ENCODE measurements around the gene SRRM3.
A peak's percentile ranks its signal among the peaks of the same experiment; 100 is the strongest.
"Not testable (repeated sequence)": the region's sequence is repeated elsewhere in the genome, so short reads cannot be mapped to it uniquely, and the experiment has no call there.

SRRM3 gene

DNA sequence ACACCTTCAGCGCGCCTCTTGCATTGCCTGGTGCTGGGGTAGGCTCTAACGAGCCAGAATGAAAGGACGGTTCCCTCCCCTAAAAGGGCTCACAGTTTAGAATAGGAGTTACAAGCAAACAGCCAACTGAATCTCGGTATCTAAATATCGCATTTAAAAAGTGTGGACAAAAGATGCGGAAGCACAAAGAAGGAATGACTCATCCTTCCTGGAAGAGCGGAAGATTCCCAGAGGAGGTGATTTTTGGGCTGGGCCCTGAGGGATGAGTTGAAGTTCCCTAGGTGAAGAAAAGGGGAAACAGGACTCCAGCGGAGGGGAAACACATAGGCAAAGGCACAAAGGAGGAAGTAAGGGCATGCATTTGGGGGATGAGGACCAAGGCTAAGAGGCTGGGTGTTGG is 29.9 kb downstream of the SRRM3 start:
- no peak for DNase-seq

DNA sequence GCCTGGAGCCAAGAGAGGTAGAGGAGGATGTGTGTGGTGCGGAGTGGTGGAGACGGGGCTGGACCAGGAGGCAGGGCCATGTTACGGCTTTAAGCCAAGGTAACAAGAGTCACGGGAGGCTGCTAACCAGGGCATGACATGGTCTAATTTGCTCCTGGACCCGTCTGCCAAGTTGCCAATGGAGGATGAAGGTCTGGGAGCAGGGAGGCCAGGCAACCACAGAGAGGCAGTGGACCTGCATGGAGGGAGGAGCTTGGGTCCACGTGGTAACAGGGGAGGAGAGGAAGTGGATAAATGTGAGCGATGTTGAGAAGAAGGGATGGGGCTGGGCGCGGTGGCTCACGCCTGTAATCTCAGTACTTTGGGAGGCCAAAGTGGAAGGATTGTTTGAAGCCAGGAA is 31.0 kb downstream of the SRRM3 start:
- DNase-seq: no peak

DNA sequence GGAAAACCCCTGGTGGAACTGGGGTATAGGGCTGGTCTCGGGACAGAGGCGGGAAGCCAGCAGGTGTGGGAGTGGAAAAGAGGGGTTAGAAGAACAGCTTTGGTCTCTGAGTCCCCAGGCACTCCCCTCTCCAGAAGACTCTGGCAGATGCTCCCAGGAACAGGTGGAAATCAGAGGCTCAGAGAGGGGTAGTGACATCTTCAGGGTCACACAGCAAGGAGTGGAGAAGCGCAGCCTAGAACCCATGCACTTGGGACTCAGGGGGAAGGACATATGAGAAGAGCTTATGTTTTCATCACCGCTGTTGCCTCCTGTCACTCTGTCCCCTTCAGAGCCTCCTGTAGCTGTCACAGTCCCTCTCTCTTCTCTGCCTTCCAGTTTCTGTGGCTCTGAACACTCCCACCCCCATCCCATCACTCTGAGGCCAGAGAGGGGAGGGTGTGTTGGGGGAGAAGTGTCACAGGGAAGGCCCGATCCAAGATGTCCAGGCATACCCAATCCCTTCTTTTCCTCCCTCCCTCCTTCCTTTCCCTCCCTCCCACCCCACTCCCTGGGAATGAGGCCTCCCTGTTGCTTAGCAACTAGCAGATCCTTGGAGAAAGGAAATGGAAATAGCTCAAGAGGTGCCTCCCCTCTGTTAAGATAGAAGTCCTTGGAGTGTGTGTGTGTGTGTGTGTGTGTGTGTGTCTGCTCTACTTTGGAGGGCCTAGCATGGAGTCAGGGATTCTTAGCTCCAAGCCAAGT is 32.0 kb downstream of the SRRM3 start:
- no peak for DNase-seq

DNA sequence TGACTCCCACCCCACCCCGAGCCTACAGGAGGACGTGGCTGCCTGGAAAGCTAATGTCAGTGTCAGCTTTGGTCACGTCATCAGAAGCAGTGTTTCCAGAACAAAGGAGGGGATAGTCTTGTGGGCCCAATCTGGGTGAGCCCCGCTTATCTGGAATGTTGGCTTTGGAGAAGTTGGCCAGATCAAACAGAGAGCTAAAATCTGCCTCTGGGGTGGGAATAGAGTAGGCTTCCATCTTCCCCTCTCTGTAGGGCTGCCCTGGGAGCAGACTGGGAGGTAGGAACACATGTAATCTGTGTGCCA is 32.5 kb downstream of the SRRM3 start:
- DNase-seq: no peak

DNA sequence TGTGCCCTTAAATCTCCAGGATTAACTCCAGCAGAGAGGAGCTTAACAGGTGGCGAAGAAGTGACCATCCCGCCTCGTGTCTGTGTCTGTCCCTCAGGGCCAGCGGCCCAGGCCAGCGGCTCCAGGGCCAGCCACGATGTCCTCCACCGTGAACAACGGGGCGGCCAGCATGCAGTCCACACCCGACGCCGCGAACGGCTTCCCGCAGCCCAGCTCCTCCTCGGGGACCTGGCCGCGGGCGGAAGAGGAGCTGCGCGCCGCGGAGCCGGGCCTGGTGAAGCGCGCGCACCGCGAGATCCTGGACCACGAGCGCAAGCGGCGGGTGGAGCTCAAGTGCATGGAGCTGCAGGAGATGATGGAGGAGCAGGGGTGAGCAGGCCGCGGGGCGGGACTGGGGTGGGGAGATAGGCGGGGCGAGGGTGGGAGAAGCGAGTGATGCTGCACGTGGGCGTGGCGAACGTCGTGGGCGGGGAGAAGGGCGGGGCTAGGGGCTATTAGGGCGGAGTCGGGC is 33.3 kb downstream of the SRRM3 start:
- peak; percentile 22 to 49 (median 46) for DNase-seq

DNA sequence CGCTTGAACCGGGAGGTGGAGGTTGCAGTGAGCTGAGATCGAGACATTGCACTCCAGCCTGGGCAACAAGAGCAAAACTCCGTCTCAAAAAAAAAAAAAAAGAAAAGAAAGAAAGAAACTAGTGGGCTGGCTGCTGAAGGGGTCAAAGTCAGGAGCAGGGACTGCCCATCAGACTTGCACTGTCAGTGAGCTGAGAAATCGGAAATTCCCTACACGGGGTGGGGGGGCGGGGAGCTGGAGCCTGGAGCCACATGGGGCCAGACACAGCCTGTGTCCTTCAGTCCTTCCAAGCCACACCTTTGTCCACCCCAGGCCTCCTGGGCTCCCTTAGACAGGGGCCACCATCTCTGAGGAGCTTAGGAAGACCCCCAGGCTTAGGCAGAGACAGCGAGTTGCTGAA is 34.5 kb downstream of the SRRM3 start:
- DNase-seq: no peak

DNA sequence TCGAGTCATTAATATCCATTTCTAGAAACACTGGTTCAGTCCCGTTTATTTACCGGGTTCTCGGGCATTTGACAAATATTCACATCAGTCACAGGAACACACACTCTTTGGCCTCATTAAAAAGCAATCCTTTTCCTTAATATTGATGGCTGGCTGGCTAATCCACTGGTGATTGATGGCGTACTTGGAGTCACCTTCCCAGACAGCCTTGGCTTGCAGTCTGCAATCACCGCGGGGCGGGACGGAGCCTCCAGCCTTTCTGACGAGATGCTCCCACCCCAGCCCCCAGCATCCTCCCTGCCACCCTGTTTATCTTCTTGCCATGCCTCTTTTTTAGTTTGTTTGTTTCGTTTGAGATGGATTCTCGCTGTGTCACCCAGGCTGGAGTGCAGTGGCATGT is 36.6 kb downstream of the SRRM3 start:
- DNase-seq: no peak

DNA sequence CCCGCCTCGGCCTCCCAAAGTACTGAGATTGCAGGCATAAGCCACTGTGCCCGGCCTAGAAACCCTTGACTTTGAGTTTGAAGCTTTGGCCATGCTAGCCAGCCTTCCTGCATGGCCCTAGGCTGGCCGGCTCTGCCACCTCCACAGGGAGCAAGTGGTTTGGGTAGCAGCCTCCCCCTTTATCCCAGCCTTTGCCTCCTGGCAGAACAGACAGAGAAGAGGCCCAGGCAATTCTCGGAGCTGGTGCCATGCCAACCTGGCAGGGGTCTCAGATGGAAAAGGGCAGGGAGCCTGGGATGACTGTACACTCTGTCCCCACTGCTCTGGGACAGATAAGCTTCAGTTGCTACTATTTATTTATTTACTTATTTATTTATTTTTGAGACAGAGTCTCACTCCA is 39.4 kb downstream of the SRRM3 start:
- DNase-seq: no peak

DNA sequence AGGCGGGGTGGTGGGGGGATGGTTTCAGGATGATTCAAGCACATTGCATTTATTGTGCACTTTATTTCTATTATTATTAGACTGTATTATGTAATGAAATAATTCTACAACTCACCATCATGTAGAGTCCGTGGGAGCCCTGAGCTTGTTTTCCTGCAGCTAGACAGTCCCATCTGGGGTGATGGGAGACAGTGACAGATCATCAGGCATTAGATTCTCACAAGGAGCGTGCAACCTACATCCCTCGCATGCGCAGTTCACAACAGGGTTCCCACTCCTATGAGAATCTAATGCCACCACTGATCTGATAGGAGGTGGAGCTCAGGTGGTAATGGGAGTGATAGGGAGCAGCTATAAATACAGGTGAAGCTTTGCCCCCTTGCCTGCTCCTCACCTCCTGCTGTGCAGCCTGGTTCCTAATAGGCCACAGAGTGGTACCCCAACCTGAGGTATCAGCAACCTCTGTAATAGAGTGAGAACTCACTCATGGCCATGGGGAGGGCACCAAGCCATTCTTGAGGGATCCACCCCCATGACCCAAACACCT is 40.9 kb downstream of the SRRM3 start:
- not testable (repeated sequence) for DNase-seq

DNA sequence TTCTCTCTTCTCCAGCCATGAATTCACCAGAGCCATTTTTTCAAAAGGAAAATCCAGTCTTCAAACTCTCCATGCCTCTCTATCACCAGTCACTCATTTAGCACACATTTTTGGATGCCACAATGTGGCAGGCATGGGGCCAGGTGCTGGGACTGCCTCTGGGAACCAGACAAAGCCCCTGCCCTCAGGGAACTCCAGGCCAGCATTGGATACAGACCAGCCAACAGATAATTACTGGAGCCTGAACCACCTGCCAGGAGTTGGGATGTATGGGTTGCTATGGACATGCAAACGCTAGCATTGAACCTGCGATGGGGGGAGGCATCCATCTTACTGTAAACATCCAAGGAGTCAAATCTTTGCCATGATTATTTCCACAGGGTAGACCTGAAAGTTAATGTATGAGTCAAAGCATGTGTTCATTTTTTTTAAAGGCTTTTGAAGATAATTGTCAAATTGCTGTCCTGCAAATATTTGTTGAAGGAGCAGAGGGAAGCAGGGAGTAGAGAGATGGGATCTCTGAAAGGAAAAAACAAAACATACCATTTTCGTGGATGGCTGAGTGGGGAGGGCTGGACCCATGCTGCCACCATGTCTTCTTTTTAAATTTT is 43.2 kb downstream of the SRRM3 start:
- DNase-seq: no peak

DNA sequence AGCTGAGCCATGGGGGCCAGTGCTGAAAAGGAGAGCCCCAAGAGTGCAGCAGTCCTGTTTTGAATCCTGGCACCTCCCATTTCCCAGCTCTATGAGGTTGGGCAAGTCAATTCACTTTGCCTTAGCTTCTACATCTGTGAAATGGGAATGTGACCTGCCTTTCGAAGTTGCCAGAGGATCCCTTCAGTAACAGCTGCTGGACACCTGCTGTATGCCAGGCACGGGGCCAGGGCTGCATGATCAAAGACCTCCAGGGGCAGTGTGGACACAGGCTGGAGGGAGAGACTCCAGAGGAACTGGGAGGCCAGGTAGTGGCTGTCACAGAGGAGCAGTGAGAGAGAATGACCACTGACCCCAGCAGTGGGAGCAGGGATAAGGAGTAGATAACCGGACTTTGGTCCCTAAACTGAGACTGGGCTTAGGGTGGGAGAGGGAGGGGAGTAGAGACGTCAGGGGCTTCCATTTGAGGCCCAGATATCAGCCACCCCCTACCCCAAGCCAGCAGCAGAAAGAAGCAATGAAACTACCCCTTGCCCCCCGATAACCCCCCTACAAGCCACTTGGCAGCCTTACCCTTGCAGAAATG is 45.2 kb downstream of the SRRM3 start:
- no peak for DNase-seq

DNA sequence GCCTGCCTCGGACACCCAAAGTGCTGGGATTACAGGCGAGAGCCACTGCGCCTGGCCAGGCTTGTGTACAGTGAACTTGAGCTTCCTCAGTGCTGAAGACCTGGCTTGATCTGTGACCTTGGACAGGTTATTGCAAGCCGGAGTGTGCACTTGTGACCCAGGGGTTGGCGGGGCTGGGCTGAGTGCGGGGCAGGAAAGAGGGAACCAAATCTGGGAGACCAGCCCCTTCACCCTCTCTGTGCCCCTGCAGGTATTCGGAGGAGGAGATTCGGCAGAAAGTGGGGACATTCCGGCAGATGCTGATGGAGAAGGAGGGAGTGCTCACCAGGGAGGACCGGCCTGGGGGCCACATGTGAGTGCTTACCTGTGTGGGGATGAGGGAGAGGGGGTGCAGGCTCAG is 46.2 kb downstream of the SRRM3 start:
- DNase-seq: no peak

DNA sequence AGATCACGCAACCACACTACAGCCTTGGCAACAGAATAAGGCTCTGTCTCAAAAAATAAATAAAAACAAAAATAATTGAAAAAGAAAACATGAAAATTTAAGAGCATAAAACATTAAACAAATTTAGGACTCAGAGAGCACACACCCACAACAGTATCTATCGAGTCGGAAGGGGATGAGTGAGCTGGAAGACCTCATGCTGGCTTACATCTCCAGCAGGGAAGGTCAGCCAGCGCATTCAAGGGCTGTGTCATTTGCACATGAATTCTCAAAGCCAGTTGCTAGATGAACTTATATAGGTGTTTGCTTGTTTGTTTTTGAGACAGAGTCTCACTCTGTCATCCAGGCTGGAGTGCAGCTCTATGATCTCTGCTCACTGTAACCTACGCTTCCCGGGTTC is 50.3 kb downstream of the SRRM3 start:
- DNase-seq: no peak

DNA sequence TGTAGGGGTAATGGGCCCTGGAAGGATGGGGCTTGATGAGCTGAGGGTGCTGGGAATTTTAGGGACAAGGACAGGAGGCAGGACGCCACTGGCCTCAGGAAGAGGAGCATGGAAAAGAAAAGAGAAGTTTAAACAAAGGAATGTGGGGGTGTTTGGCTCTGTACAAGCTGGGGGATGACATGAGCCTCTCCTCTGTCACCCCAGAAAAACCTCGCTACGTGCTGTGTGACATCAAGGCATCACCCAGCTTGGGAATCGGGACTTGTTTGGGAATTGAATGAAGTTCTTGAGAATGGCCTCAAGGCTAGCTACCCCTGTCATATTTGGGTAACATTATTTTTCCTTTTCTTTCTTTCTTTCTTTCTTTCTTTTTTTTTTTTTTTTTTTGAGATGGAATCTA is 53.1 kb downstream of the SRRM3 start:
- DNase-seq: no peak

DNA sequence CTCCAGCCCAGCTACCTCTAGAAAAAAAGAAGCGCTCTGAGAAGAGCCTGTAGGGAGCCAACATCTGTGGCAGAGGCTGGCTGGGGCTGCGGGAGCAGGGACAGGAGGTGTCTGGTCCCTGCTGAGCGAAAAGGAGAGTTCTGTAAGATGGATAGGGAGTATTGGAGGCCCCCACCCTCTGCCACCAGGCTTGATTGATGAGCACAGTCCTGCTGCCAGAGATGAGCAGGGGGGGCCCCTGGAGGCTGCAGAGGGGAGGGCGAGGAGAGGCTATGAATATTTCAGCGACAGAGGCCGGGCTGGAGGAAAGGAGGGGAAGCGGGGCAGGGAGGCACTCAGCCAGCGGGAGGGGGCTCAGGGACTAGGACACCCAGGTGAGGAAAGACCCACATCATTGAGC is 56.3 kb downstream of the SRRM3 start:
- DNase-seq: no peak

DNA sequence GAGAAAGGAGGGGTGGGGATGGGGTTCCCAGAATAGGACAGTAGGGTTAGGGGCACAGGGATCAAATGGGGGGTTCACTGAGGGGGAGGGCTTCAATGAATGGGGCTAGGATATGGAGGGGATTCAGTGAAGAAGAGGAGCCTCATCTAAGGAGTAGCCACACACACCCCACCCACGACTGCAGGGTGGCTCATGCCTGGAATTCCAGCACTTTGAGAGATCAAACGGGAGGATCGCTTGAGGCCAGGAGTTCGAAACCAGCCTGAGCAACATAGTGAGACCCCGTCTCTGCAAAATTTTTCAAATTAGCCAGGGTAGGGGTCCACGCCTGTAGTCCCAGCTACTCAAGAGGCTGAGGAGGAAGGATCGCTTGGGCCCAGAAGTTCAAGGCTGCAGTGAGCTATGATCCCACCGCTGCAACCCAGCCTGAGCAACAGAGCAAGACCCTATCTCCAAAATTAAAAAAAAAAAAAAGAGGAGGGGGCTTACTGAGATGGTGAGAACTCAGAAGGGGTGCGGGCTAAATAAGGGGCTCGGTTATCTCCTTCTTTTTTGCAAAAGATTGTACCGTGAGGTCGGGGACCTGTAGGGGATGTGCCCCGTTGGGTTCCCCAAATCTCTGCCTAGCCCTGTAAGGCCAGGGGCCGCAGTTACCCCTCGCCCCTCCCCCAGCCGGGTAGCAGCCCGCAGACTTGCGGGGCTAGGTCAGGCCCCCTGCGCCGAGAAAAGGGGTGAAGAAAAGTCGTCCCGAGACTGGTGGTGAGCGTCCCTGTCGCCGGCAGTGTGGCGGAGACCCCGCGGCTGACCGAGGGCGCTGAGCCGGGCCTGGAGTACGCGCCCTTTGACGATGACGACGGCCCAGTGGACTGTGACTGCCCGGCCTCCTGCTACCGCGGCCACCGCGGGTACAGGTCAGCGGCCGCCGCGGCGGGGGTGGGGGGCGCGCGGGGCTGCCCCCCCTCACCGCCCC is 57.7 kb downstream of the SRRM3 start:
- no peak for DNase-seq

DNA sequence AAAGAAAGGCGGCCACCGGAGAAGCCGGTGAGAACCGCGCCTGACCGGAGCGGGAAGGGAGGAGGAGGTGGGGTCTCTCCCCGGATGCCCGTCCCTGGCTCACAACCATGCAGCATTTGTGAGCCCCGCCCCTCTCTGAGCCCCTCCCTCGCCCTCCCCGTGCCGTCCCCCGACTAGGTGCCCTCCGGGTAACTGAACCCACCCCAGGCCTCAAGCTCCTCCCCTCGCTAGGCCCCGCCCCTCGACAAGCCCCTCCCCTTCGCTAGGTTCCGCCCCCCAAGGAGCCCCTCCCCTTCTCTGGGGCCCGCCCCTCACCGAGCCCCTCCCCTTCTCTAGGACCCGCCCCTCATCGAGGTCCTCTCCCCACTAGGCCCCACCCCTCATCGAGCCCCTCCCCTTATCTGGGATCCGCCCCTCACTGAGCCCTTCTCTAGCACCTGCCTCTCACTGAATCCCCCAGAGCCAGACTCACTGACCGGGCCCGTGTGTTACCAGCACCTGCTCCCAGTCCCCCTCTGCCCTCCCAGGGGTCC is 58.5 kb downstream of the SRRM3 start:
- DNase-seq: peak in 3 of 4 experiments; percentile 19 to 38 (median 20)

DNA sequence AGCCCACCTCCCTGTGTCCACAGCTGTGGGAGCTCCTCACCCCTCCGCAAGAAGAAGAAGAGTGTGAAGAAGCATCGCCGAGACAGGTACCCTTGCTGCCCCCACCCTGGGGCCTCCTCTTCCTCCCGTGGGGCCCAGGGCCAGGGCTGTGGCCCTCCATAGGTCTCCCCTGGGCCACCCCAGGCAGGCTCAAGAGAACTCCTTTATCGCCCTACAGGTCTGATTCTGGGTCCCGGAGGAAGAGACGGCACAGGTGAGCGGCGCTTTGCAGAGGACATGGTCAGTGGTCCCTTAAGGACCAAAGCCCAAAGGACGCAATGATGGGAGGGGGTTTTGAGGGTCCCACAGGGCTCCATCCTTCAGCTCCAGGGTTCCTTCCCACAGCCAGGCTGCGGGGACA is 59.6 kb downstream of the SRRM3 start:
- DNase-seq: no peak

DNA sequence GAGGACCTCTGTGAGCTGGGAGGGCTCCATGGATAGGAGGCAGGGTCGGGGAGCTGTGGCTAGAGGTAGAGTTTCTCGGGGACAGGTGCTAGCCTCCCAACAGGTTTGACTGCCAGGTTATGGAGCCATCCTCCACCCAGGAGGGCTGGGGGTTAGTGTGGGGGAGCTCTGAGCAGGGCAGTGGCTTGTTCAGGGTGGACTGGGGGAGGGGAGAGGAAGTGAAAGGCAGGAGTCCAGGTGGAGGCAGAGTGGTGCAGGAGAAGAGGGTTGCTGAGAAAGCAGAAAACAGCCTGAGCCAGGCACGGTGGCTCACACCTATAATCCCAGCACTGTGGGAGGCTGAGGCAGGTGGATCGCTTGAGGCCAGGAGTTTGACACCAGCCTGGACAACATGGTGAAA is 60.2 kb downstream of the SRRM3 start:
- no peak for DNase-seq

DNA sequence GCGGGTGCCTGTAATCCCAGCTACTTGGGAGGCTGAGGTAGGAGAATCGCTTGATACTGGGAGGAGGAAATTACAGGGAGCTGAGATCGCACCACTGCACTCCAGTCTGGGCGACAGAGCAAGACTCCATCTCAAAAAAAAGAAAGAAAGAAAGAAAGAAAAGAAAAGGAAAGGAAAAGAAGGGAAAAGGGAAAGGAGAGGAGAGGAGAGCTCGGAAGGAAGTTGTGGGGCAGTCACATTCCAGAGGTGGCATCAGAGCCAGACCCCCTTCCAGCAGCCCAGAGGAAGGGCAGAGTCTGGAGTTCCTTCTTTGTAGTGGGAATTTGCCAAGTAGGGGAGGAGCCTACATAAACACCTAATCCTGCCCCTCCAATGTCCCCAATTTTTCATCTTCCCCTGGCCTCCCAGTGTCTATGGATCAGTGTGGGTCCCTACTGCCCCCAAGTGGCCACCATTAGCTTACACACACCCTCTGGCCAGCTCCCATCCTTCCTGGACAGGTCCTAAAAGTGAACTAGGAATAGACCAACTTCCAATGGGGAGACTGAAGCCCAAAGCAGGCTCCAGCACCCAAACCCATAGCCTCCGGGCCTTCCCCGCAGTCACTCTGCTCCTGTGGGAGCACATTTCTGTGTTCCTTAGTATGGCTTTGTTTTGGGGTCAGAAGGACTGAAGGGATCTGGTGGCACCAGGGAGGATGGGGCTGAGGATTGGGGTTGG is 61.1 kb downstream of the SRRM3 start:
- DNase-seq: no peak

DNA sequence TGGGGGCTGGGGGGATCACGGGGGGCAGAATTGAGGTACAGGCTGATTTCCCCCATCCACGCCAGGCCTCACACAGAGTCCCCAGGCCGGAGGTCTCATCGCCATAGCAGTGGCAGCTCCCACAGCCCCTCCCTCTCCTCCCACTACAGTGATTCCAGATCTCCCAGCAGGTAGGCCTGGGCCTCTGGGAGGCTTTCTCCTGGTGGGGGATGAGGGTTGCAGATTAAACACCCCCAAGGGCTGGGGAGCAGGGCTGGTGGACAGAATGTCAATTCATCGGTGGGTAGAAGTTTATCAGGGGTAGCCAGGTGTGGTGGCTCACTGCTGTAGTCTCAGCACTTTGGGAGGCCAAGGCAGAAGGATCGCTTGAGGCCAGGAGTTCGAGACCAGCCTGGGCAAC is 63.6 kb downstream of the SRRM3 start:
- DNase-seq: no peak
